Measurements from ENCODE around the gene CD48. TPM values are rescaled to one million over a fixed set of nuclear protein-coding genes. Genes with fewer than 3 reads are reported as not detected.

The CD48 gene
- not detected for total RNA-seq (2021; fragmentation: NEBNext Ultra II Directional; extraction: Animal tissue kit (Norgen Biotek cat#: 25700))
- long read RNA-seq = 0 reads

GRCh38 chr1:160711602-160712311, at the start of gene CD48:
CD48 (minus strand) TSS chr1:160711822; CDS start chr1:160711763, 59 bp downstream.
- no peak for TF ChIP-seq CTCF (IDR thresholded peaks at IDR 0.05)
- H3K4me1 Mint-ChIP-seq (ENCODE audit: low read depth) = no peaks in the 10 kb centered on the region
- no peak within 1 kb of the TSS for H3K4me3 Mint-ChIP-seq
- no peak for DNase-seq
- H3K9me3 Mint-ChIP-seq = no peaks in the 10 kb centered on the region
- H3K27me3 Mint-ChIP-seq (ENCODE audit: insufficient read depth) = peaks cover 4% of the 10 kb centered on the region; the same call in 1 of the 2 replicates
- H3K27ac Mint-ChIP-seq = no peak within 1 kb of the TSS
- H3K36me3 Mint-ChIP-seq (ENCODE audit: low read depth) = no peaks in the 10 kb centered on the region

GRCh38 chr1:160761046-160761445, 49.4 kb upstream of the CD48 start:
- no peak for TF ChIP-seq CTCF (IDR thresholded peaks at IDR 0.05)
- DNase-seq = no peak
- Mint-ChIP-seq H3K27ac (no peak overlapping the region), H3K36me3 (ENCODE audit: low read depth) (no peaks in the 10 kb centered on the region), H3K9me3 (no peaks in the 10 kb centered on the region), H3K4me3 (no peak overlapping the region), H3K4me1 (ENCODE audit: low read depth) (no peaks in the 10 kb centered on the region), H3K27me3 (ENCODE audit: insufficient read depth) (peaks cover 2% of the 10 kb centered on the region)

GRCh38 chr1:160759740-160760139, 48.1 kb upstream of the CD48 start:
- no peak for DNase-seq
- no peak for TF ChIP-seq CTCF (IDR thresholded peaks at IDR 0.05)
- Mint-ChIP-seq H3K36me3 (ENCODE audit: low read depth) (no peaks in the 10 kb centered on the region), H3K9me3 (no peaks in the 10 kb centered on the region), H3K27me3 (ENCODE audit: insufficient read depth) (peaks cover 2% of the 10 kb centered on the region), H3K4me3 (no peak overlapping the region), H3K27ac (no peak overlapping the region), H3K4me1 (ENCODE audit: low read depth) (no peaks in the 10 kb centered on the region)

GRCh38 chr1:160758521-160758920, 46.9 kb upstream of the CD48 start:
- DNase-seq = no peak
- Mint-ChIP-seq H3K9me3 (no peaks in the 10 kb centered on the region), H3K27me3 (ENCODE audit: insufficient read depth) (peaks cover 2% of the 10 kb centered on the region), H3K36me3 (ENCODE audit: low read depth) (no peaks in the 10 kb centered on the region), H3K4me3 (no peak overlapping the region), H3K27ac (no peak overlapping the region), H3K4me1 (ENCODE audit: low read depth) (no peaks in the 10 kb centered on the region)
- no peak for TF ChIP-seq CTCF (IDR thresholded peaks at IDR 0.05)

- H3K27ac Mint-ChIP-seq = no peak overlapping the region
- H3K4me3 Mint-ChIP-seq = no peak overlapping the region
- no peaks in the 10 kb centered on the region for H3K9me3 Mint-ChIP-seq
- peaks cover 2% of the 10 kb centered on the region; the same call in 1 of the 2 replicates for H3K27me3 Mint-ChIP-seq (ENCODE audit: insufficient read depth)
- no peak for TF ChIP-seq CTCF (IDR thresholded peaks at IDR 0.05)
- H3K4me1 Mint-ChIP-seq (ENCODE audit: low read depth) = no peaks in the 10 kb centered on the region
- H3K36me3 Mint-ChIP-seq (ENCODE audit: low read depth) = no peaks in the 10 kb centered on the region
- no peak for DNase-seq
Observed at GRCh38 chr1:160756849-160757201, 45.2 kb upstream of the CD48 start.

Data from HFFc6 (cell line).